ENCODE measurements around the gene DCST1. TPM values are rescaled to one million over a fixed set of nuclear protein-coding genes. Genes with fewer than 3 reads are reported as not detected.

DCST1 gene
- total and polyA plus RNA-seq, 7 donors = 0.12 to 0.34 TPM; not detected in 5

GRCh38 chr1:155024315-155024714, 9.3 kb upstream of the DCST1 start:
- Histone ChIP-seq H3K4me1 (no peaks in the 10 kb centered on the region), H3K27ac (no peak overlapping the region), H3K9me3 (no peaks in the 10 kb centered on the region), H3K27me3 (ENCODE audit: insufficient read depth in 3 of 3, low read length in 2 of 3) (no peaks in the 10 kb centered on the region), H3K4me3 (no peak overlapping the region), H3K36me3 (ENCODE audit: insufficient read depth in 1 of 2, low read depth in 1 of 2) (no peaks in the 10 kb centered on the region)
- DNase-seq (no peak), ATAC-seq (no peak)
- no peak for TF ChIP-seq CTCF (IDR thresholded peaks at IDR 0.05)
- intact Hi-C loops (cut with DNase I) = no loop called here
- 82 to 87% (median 87%) methylated on average over 9 of the region's 9 CpGs for WGBS, 3 donors

GRCh38 chr1:155026154-155026553, 7.5 kb upstream of the DCST1 start:
- intact Hi-C loops (cut with DNase I) = no loop called here

GRCh38 chr1:155026588-155026987, 7.0 kb upstream of the DCST1 start:
- intact Hi-C loops (cut with DNase I) = no loop called here
- H3K27ac ChIP-seq = no peak overlapping the region
- peak; percentile 37 to 74 (median 56) for ATAC-seq

More at GRCh38 chr1:155026154-155026553, 7.5 kb upstream of the DCST1 start:
- Histone ChIP-seq H3K4me3 (no peak overlapping the region), H3K9me3 (no peaks in the 10 kb centered on the region), H3K27me3 (ENCODE audit: insufficient read depth in 3 of 3, low read length in 2 of 3) (no peaks in the 10 kb centered on the region), H3K4me1 (no peaks in the 10 kb centered on the region), H3K36me3 (ENCODE audit: insufficient read depth in 1 of 2, low read depth in 1 of 2) (no peaks in the 10 kb centered on the region), H3K27ac (no peak overlapping the region)
- ATAC-seq = no peak
- TF ChIP-seq CTCF (IDR thresholded peaks at IDR 0.05) = no peak
- WGBS, 3 donors = 58 to 69% (median 64%) methylated on average over 9 of the region's 9 CpGs
- DNase-seq = no peak

GRCh38 chr1:155029513-155030242, 3.9 kb upstream of the DCST1 start:
- Histone ChIP-seq H3K9me3 (no peaks in the 10 kb centered on the region), H3K27ac (no peak overlapping the region), H3K36me3 (ENCODE audit: insufficient read depth in 1 of 2, low read depth in 1 of 2) (no peaks in the 10 kb centered on the region), H3K27me3 (ENCODE audit: insufficient read depth in 3 of 3, low read length in 2 of 3) (no peaks in the 10 kb centered on the region), H3K4me1 (no peaks in the 10 kb centered on the region), H3K4me3 (no peak overlapping the region)
- no peak for DNase-seq
- no peak for ATAC-seq
- WGBS, 3 donors = 78 to 84% (median 83%) methylated on average over 14 to 16 of the region's 16 CpGs
- TF ChIP-seq CTCF (IDR thresholded peaks at IDR 0.05) = no peak
- intact Hi-C loops (cut with DNase I) = no loop called here

More at GRCh38 chr1:155026588-155026987, 7.0 kb upstream of the DCST1 start:
- Histone ChIP-seq H3K27me3 (ENCODE audit: insufficient read depth in 3 of 3, low read length in 2 of 3) (no peaks in the 10 kb centered on the region), H3K4me1 (no peaks in the 10 kb centered on the region), H3K4me3 (no peak overlapping the region), H3K9me3 (no peaks in the 10 kb centered on the region), H3K36me3 (ENCODE audit: insufficient read depth in 1 of 2, low read depth in 1 of 2) (no peaks in the 10 kb centered on the region)
- no peak for DNase-seq
- no peak for TF ChIP-seq CTCF (IDR thresholded peaks at IDR 0.05)
- WGBS, 3 donors = 83 to 89% (median 84%) methylated on average over 6 of the region's 6 CpGs

Measured in psoas muscle (tissue), 8 donors.